Bronchial epithelial cell (primary cell): Measurements from ENCODE around the gene HTT. TPM values are rescaled to one million over a fixed set of nuclear protein-coding genes. Genes with fewer than 3 reads are reported as not detected.

ENCODE experiments used
- DNase-seq: peaks from one replicate; pipeline ENCODE4 v3.0.0-alpha.2; 2010; ENCODE audit warnings: low read depth
- FAIRE-seq: peaks from 2 replicates; lab custom pipeline; 2011; peaks lifted over from hg19 to GRCh38; lab: Jason Lieb, UNC
- H3K27me3 ChIP-seq: 2 replicates; pipeline ENCODE4 v1.5.1; 2011; ENCODE audit warnings: low read length; ENCODE audit not compliant: control insufficient read depth, insufficient read depth
- H3K36me3 ChIP-seq: 2 replicates; pipeline ENCODE4 v1.5.1; 2011; ENCODE audit warnings: low read length; ENCODE audit not compliant: control insufficient read depth, insufficient read depth
- H3K4me3 ChIP-seq: 2 replicates; pipeline ENCODE4 v1.5.1; 2011; ENCODE audit warnings: mild to moderate bottlenecking, low read depth, low read length, control low read depth
- CTCF ChIP-seq: IDR thresholded peaks from 2 replicates; pipeline ENCODE4 v1.5.1; 2011; ENCODE audit warnings: mild to moderate bottlenecking, moderate library complexity, low read length, control low read depth, inconsistent platforms; ENCODE audit not compliant: insufficient read depth, severe bottlenecking
- total RNA-seq: library from RNA; depleted of rRNA; stranded (reverse); fragments of >200 nt; gene quantifications from 2 replicates; pipeline ENCODE4 v1.2.1, GENCODE V29; 2014

HTT gene
- total RNA-seq, 1 donor from 2014 or later, result 24.0 TPM

- TF ChIP-seq CTCF, result no peak
- no peaks in the 10 kb centered on the region for H3K36me3 ChIP-seq
- peaks cover 1% of the 10 kb centered on the region for H3K27me3 ChIP-seq
- H3K4me3 ChIP-seq, result no peak overlapping the region
- FAIRE-seq (no peak), DNase-seq (no peak)
Measured at GRCh38 chr4:3271131-3271530, 196.7 kb downstream of the HTT start.

- H3K36me3 ChIP-seq, result no peaks in the 10 kb centered on the region
- no peak for FAIRE-seq
- no peak overlapping the region for H3K4me3 ChIP-seq
- no peak for DNase-seq
- peaks cover 4% of the 10 kb centered on the region for H3K27me3 ChIP-seq
- no peak for TF ChIP-seq CTCF
Measured at GRCh38 chr4:3276986-3277385, 202.5 kb downstream of the HTT start.

- DNase-seq (no peak), FAIRE-seq (no peak)
- TF ChIP-seq CTCF, result no peak
- Histone ChIP-seq H3K27me3 (peaks cover 4% of the 10 kb centered on the region), H3K4me3 (no peak overlapping the region), H3K36me3 (no peaks in the 10 kb centered on the region)
Measured at GRCh38 chr4:3280466-3280865, 206.0 kb downstream of the HTT start.

GRCh38 chr4:3283483-3283882 lies 209.0 kb downstream of the HTT start:
- no peak for TF ChIP-seq CTCF
- no peak overlapping the region for H3K4me3 ChIP-seq
- DNase-seq (no peak), FAIRE-seq (no peak)
- H3K27me3 ChIP-seq, result peaks cover 11% of the 10 kb centered on the region
- H3K36me3 ChIP-seq, result no peaks in the 10 kb centered on the region

GRCh38 chr4:3283916-3284315 lies 209.4 kb downstream of the HTT start:
- Histone ChIP-seq H3K36me3 (no peaks in the 10 kb centered on the region), H3K4me3 (no peak overlapping the region), H3K27me3 (peaks cover 11% of the 10 kb centered on the region)
- DNase-seq (no peak), FAIRE-seq (no peak)
- no peak for TF ChIP-seq CTCF

- Histone ChIP-seq H3K4me3 (no peak overlapping the region), H3K36me3 (no peaks in the 10 kb centered on the region), H3K27me3 (peaks cover 11% of the 10 kb centered on the region)
- no peak for FAIRE-seq
- no peak for DNase-seq
- TF ChIP-seq CTCF, result no peak
Measured at GRCh38 chr4:3284734-3285557, 210.5 kb downstream of the HTT start.
